Spleen (tissue), 7 donors: ENCODE results near the gene THBS4.

Source experiments
- POLR2AphosphoS5 ChIP-seq, 3 donors: sonication (generic); formaldehyde crosslinking; IDR thresholded peaks; one replicate each; pipeline ENCODE4 v1.5.1; 2017; ENCODE audit warnings: antibody characterized with exemption in 3 of 3
- TF ChIP-seq, protein P1 (sequence below), 11 experiments: fragments of 200-600 bp in 7 of 11; fragments of 450-650 bp in 4 of 11; sonication (generic) in 4 of 11; IDR thresholded peaks in 8 of 11; conservative IDR thresholded peaks in 3 of 11; 1 replicate in 7 of 11; 2 replicates in 4 of 11; pipeline versions ENCODE4 v1.4.0 to v1.8.0; 2016 to 2021; ENCODE audit warnings: antibody characterized with exemption in 11 of 11, inconsistent platforms in 4 of 11, mild to moderate bottlenecking in 1 of 11
- donor health status: DM: no; HTN: no; CAD: no; lungs with moderate emphysema.
- donor health status: DM: no; HTN: no; CAD: no.
- donor health status: DM: no; HTN: no; CAD: no.

DNA sequence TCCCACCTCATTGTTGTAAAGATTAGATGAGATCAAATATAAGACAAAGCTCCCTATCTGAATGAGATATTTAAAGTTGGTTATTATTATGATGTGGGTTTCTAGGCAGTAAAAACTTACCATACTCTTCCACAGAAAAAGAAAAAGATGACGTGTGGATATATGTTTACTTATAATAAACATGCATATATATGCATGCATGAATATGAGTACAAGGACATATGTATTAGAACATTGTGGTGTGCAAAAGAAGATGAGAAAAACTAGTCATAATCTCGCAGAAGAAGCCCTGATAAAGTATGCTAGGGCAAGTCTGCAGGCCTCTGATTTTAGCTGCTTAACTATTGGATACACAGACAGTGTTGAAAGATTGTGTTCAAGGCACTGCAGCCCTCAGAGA, 10.1 kb upstream of the THBS4 start:
- no peak for TF ChIP-seq POLR2AphosphoS5 (IDR thresholded peaks at IDR 0.05)
- TF ChIP-seq, protein P1, sequence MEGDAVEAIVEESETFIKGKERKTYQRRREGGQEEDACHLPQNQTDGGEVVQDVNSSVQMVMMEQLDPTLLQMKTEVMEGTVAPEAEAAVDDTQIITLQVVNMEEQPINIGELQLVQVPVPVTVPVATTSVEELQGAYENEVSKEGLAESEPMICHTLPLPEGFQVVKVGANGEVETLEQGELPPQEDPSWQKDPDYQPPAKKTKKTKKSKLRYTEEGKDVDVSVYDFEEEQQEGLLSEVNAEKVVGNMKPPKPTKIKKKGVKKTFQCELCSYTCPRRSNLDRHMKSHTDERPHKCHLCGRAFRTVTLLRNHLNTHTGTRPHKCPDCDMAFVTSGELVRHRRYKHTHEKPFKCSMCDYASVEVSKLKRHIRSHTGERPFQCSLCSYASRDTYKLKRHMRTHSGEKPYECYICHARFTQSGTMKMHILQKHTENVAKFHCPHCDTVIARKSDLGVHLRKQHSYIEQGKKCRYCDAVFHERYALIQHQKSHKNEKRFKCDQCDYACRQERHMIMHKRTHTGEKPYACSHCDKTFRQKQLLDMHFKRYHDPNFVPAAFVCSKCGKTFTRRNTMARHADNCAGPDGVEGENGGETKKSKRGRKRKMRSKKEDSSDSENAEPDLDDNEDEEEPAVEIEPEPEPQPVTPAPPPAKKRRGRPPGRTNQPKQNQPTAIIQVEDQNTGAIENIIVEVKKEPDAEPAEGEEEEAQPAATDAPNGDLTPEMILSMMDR (IDR thresholded peaks at IDR 0.05 in 8 of 11, conservative IDR thresholded peaks at IDR 0.05 in 3 of 11): no peak
